ENCODE measurements around the gene TMEM245.
A peak's percentile ranks its signal among the peaks of the same experiment; 100 is the strongest.

The TMEM245 gene

DNA sequence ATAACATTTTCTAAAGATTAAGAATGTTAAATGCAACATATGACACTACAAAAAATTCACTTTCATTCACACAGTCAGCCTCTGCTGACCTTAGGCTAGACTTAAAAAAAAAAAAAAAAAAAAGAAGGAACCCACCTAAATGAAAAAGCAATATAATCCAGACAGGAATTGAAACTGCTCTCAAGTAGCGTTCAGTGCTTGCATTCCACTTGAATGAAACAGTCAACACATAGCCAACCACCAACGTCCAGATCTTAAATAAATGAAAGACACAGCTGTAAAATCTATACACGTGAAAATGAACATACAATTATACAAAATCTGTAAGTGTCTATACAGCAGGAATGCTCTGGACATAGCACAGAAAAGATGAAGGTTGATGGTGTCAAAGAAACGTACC is 11.4 kb downstream of the TMEM245 start:
- H3K4me1 ChIP-seq (ENCODE audit: control extremely low read depth in 1 of 4, control insufficient read depth in 4 of 4, insufficient read depth in 4 of 4, low read length in 3 of 4) = peaks cover 3 to 23% (median 8%) of the 10 kb centered on the region in 4 experiments
- no peak overlapping the region for H3K4me3 ChIP-seq (ENCODE audit: control insufficient read depth in 1 of 7, extremely low read depth in 1 of 7, insufficient read depth in 4 of 7, low read depth in 2 of 7, low read length in 6 of 7)
- peaks cover 0 to 6% (median 2%) of the 10 kb centered on the region in 5 experiments for H3K9me3 ChIP-seq (ENCODE audit: control extremely low read depth in 1 of 5, control insufficient read depth in 4 of 5, insufficient read depth in 2 of 5, low read depth in 1 of 5, low read length in 4 of 5)
- no CpG with 5 or more reads among the region's 4 CpGs for WGBS (ENCODE audit: insufficient coverage)
- H3K27me3 ChIP-seq (replicated peaks in 2 of 5; ENCODE audit: control insufficient read depth in 4 of 5, insufficient read depth in 5 of 5, low read length in 4 of 5) = no peaks in the 10 kb centered on the region
- no peak overlapping the region for H3K27ac ChIP-seq (ENCODE audit: insufficient read depth in 1 of 2, low read depth in 1 of 2, low read length in 2 of 2, poor library complexity in 1 of 2, severe bottlenecking in 2 of 2)
- POLR2A ChIA-PET = no interaction called here
- no peak for DNase-seq
- H3K36me3 ChIP-seq (ENCODE audit: control insufficient read depth in 4 of 4, insufficient read depth in 4 of 4, low read length in 3 of 4) = peaks cover 9 to 21% (median 14%) of the 10 kb centered on the region in 4 experiments
- CTCF ChIA-PET = interaction anchor here (1.1 to 1.5 kb wide), 3 partner anchors 9 to 26 kb away, joined by 3 to 5 read pairs (median 3); no protein-coding TSS in a partner anchor

DNA sequence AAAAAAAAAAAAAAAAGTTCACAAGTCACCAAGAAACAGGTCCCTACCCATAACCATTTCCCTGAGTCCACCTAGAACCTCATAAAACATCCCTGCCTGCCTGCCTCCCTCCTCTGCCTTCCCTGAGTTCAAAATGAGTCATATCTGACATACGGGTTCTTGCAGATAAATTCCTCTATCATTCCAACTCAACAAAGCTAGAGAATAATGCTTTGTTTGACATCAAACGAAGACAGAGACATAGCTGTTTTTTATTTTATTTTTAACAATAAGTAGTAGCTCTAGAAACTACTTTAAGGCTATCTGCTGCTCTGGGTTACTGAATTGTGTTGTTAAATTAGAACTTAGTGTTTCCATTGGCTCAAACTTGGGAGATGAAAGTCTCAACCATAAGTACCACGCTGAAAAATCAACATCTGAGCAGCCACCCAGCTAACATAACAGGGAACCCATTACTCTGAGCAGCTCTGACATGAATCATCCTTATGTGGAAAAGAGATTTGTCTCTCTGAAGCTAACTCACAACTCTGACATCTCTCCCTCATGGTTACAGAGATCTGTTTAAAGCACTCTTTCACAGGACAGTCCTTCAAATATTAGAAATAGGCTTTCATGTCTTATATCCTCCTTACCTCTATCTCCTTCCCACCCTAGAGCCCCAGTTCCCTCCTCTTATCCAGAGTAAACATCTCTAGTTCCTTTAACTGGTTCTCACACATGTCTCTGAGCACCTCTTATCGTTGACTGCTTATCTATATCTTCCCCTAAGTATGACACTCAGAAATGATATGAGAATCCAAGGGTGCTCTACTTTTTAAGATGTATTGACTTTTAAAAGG is 12.1 kb downstream of the TMEM245 start:
- POLR2A ChIA-PET = interaction anchor here (0.6 kb wide), 1 partner anchor 418 kb away, joined by 6 read pairs; no protein-coding TSS in a partner anchor
- WGBS (ENCODE audit: insufficient coverage) = 100% methylated on average over 1 of the region's 4 CpGs
- peak in 1 of 3 donors; percentile 28 for DNase-seq

DNA sequence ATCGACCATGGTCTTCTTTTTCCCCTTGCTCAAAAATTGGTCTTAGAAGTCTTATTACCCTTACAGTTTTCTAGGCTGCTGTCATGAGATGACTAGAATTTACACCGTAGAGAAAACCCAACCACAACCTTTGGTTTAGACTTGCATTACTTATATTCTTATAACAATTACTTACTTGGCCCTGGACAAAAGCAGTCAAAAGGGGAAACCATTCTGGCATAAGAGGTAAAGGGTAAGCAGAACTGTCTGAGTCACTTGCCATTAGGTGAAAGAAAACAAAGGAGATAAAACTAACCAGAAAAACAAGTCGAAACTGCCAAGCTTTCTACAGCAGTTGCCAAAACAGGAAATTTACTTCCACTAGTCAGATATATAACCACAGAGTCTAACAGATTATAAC is 17.9 kb downstream of the TMEM245 start:
- peaks cover 12 to 35% (median 27%) of the 10 kb centered on the region in 4 experiments for H3K4me1 ChIP-seq (ENCODE audit: control extremely low read depth in 1 of 4, control insufficient read depth in 4 of 4, insufficient read depth in 4 of 4, low read length in 3 of 4)
- H3K4me3 ChIP-seq (ENCODE audit: control insufficient read depth in 1 of 7, extremely low read depth in 1 of 7, insufficient read depth in 4 of 7, low read depth in 2 of 7, low read length in 6 of 7) = peak overlapping the region in 4 of 7 experiments; percentile 16 to 47 (median 30)
- POLR2A ChIA-PET = interaction anchor here (0.6 to 1.0 kb wide), 3 partner anchors 17 to 1124 kb away, joined by 3 to 5 read pairs (median 5); partner anchors contain the start of gene TMEM245
- no peaks in the 10 kb centered on the region for H3K27me3 ChIP-seq (replicated peaks in 2 of 5; ENCODE audit: control insufficient read depth in 4 of 5, insufficient read depth in 5 of 5, low read length in 4 of 5)
- peaks cover 9 to 38% (median 19%) of the 10 kb centered on the region in 4 experiments for H3K36me3 ChIP-seq (ENCODE audit: control insufficient read depth in 4 of 4, insufficient read depth in 4 of 4, low read length in 3 of 4)
- peaks cover 4 to 9% (median 6%) of the 10 kb centered on the region in 5 experiments for H3K9me3 ChIP-seq (ENCODE audit: control extremely low read depth in 1 of 5, control insufficient read depth in 4 of 5, insufficient read depth in 2 of 5, low read depth in 1 of 5, low read length in 4 of 5)
- peak; percentile 45 to 88 (median 81) for DNase-seq
- H3K27ac ChIP-seq (ENCODE audit: insufficient read depth in 1 of 2, low read depth in 1 of 2, low read length in 2 of 2, poor library complexity in 1 of 2, severe bottlenecking in 2 of 2) = peak overlapping the region; percentile 60 to 73
- CTCF ChIA-PET = no interaction called here
- no CpG with 5 or more reads among the region's 3 CpGs for WGBS (ENCODE audit: insufficient coverage)

More for the DNA sequence above, 12.1 kb downstream of the TMEM245 start:
- Histone ChIP-seq H3K27ac (ENCODE audit: insufficient read depth in 1 of 2, low read depth in 1 of 2, low read length in 2 of 2, poor library complexity in 1 of 2, severe bottlenecking in 2 of 2) (peak overlapping the region in 1 of 2 experiments; percentile 12), H3K27me3 (replicated peaks in 2 of 5; ENCODE audit: control insufficient read depth in 4 of 5, insufficient read depth in 5 of 5, low read length in 4 of 5) (no peaks in the 10 kb centered on the region), H3K4me1 (ENCODE audit: control extremely low read depth in 1 of 4, control insufficient read depth in 4 of 4, insufficient read depth in 4 of 4, low read length in 3 of 4) (peaks cover 3 to 25% (median 8%) of the 10 kb centered on the region in 4 experiments), H3K36me3 (ENCODE audit: control insufficient read depth in 4 of 4, insufficient read depth in 4 of 4, low read length in 3 of 4) (peaks cover 9 to 25% (median 18%) of the 10 kb centered on the region in 4 experiments), H3K4me3 (ENCODE audit: control insufficient read depth in 1 of 7, extremely low read depth in 1 of 7, insufficient read depth in 4 of 7, low read depth in 2 of 7, low read length in 6 of 7) (no peak overlapping the region), H3K9me3 (ENCODE audit: control extremely low read depth in 1 of 5, control insufficient read depth in 4 of 5, insufficient read depth in 2 of 5, low read depth in 1 of 5, low read length in 4 of 5) (peaks cover 4 to 9% (median 6%) of the 10 kb centered on the region in 5 experiments)
- CTCF ChIA-PET = interaction anchor here (0.6 to 1.1 kb wide), 2 partner anchors 10 to 14 kb away, joined by 3 to 5 read pairs; no protein-coding TSS in a partner anchor

DNA sequence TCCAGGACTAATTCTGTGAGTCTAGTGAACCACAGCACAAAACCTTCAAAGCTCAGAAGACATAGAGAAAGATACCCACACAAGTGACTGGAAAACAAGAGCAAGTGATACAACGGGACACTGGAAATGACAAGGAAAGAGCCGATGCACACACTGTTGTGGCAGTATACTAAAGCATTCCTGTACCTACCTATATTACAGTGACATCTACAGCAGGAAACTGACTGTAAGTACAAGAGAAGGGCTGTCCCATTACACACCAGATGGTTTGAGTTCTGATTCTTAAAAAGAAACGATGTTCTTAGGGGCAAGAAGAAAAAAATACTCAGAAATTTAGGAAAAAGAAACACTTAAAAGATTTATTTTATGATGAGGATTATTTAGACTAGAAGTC is 18.5 kb downstream of the TMEM245 start:
- peak overlapping the region in 1 of 7 experiments; percentile 47 for H3K4me3 ChIP-seq (ENCODE audit: control insufficient read depth in 1 of 7, extremely low read depth in 1 of 7, insufficient read depth in 4 of 7, low read depth in 2 of 7, low read length in 6 of 7)
- peaks cover 9 to 40% (median 19%) of the 10 kb centered on the region in 4 experiments for H3K36me3 ChIP-seq (ENCODE audit: control insufficient read depth in 4 of 4, insufficient read depth in 4 of 4, low read length in 3 of 4)
- CTCF ChIA-PET = interaction anchor here (0.8 kb wide), 1 partner anchor 17 kb away, joined by 4 read pairs; no protein-coding TSS in a partner anchor
- H3K27ac ChIP-seq (ENCODE audit: insufficient read depth in 1 of 2, low read depth in 1 of 2, low read length in 2 of 2, poor library complexity in 1 of 2, severe bottlenecking in 2 of 2) = peak overlapping the region in 1 of 2 experiments; percentile 60
- POLR2A ChIA-PET = no interaction called here
- DNase-seq = no peak
- WGBS (ENCODE audit: insufficient coverage) = 100% methylated on average over 2 of the region's 3 CpGs
- no peaks in the 10 kb centered on the region for H3K27me3 ChIP-seq (replicated peaks in 2 of 5; ENCODE audit: control insufficient read depth in 4 of 5, insufficient read depth in 5 of 5, low read length in 4 of 5)
- peaks cover 4 to 9% (median 6%) of the 10 kb centered on the region in 5 experiments for H3K9me3 ChIP-seq (ENCODE audit: control extremely low read depth in 1 of 5, control insufficient read depth in 4 of 5, insufficient read depth in 2 of 5, low read depth in 1 of 5, low read length in 4 of 5)
- H3K4me1 ChIP-seq (ENCODE audit: control extremely low read depth in 1 of 4, control insufficient read depth in 4 of 4, insufficient read depth in 4 of 4, low read length in 3 of 4) = peaks cover 12 to 35% (median 27%) of the 10 kb centered on the region in 4 experiments

DNA sequence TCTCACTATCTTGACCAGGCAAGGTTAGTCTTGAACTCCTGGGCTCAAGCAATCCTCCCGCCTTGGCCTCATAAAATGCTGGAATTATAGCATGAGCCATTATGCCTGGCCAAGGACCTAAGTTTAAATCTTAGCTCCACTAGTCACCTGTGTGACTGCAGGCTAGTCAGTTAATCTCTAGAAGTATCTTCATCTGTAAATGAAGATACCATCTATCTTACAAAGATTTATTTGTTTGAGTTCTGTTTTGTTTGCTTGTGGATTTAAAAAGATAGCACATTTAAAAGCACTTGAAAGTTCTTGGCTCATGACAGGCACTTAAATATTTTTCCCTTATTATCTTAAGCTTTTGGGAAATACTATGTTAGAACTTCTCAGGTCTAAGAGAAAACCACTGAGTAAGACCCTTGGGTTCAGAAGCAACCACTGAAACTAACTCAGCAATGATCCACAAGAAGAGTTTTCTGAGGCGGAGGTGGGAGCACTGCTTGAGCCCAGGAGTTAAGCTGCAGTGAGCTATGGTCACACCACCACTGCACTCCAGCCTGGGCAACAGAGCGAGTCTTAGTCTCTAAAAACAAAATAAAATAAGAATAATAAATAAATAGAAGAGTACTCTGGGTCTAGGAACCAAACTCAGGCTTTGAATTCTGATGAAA is 19.1 kb downstream of the TMEM245 start:
- H3K27ac ChIP-seq (ENCODE audit: insufficient read depth in 1 of 2, low read depth in 1 of 2, low read length in 2 of 2, poor library complexity in 1 of 2, severe bottlenecking in 2 of 2) = no peak overlapping the region
- H3K27me3 ChIP-seq (replicated peaks in 2 of 5; ENCODE audit: control insufficient read depth in 4 of 5, insufficient read depth in 5 of 5, low read length in 4 of 5) = no peaks in the 10 kb centered on the region
- H3K4me3 ChIP-seq (ENCODE audit: control insufficient read depth in 1 of 7, extremely low read depth in 1 of 7, insufficient read depth in 4 of 7, low read depth in 2 of 7, low read length in 6 of 7) = no peak overlapping the region
- H3K36me3 ChIP-seq (ENCODE audit: control insufficient read depth in 4 of 4, insufficient read depth in 4 of 4, low read length in 3 of 4) = peaks cover 9 to 43% (median 20%) of the 10 kb centered on the region in 4 experiments
- 79% methylated on average over 2 of the region's 3 CpGs for WGBS (ENCODE audit: insufficient coverage)
- POLR2A ChIA-PET = no interaction called here
- H3K9me3 ChIP-seq (ENCODE audit: control extremely low read depth in 1 of 5, control insufficient read depth in 4 of 5, insufficient read depth in 2 of 5, low read depth in 1 of 5, low read length in 4 of 5) = peaks cover 4 to 9% (median 6%) of the 10 kb centered on the region in 5 experiments
- H3K4me1 ChIP-seq (ENCODE audit: control extremely low read depth in 1 of 4, control insufficient read depth in 4 of 4, insufficient read depth in 4 of 4, low read length in 3 of 4) = peaks cover 12 to 35% (median 27%) of the 10 kb centered on the region in 4 experiments
- DNase-seq = no peak
- CTCF ChIA-PET = interaction anchor here (0.8 to 1.3 kb wide), 2 partner anchors 17 to 29 kb away, joined by 3 to 4 read pairs; no protein-coding TSS in a partner anchor

DNA sequence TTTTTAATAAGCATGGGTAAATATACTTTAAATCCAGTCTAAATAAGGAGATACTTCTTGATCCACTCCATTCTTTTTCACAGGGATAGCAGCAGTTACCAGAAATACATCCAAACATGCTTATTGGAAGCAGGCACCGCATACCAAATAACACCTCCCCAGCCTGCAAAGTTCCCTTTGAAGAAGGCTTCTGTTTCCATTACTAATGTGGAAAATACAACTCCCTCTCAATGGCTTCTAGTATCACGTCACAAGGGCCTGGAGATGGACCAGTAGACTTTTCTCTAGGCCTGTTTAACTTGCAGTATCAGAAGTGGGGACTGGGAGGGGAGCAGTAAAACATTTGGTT is 20.8 kb downstream of the TMEM245 start:
- ChIA-PET CTCF (no interaction called here), POLR2A (no interaction called here)
- WGBS (ENCODE audit: insufficient coverage) = 94% methylated on average over 2 of the region's 2 CpGs
- no peak for DNase-seq
- Histone ChIP-seq H3K4me1 (ENCODE audit: control extremely low read depth in 1 of 4, control insufficient read depth in 4 of 4, insufficient read depth in 4 of 4, low read length in 3 of 4) (peaks cover 12 to 35% (median 27%) of the 10 kb centered on the region in 4 experiments), H3K36me3 (ENCODE audit: control insufficient read depth in 4 of 4, insufficient read depth in 4 of 4, low read length in 3 of 4) (peaks cover 8 to 49% (median 18%) of the 10 kb centered on the region in 4 experiments), H3K27ac (ENCODE audit: insufficient read depth in 1 of 2, low read depth in 1 of 2, low read length in 2 of 2, poor library complexity in 1 of 2, severe bottlenecking in 2 of 2) (peak overlapping the region in 1 of 2 experiments; percentile 50), H3K9me3 (ENCODE audit: control extremely low read depth in 1 of 5, control insufficient read depth in 4 of 5, insufficient read depth in 2 of 5, low read depth in 1 of 5, low read length in 4 of 5) (peaks cover 4 to 9% (median 5%) of the 10 kb centered on the region in 5 experiments), H3K27me3 (replicated peaks in 2 of 5; ENCODE audit: control insufficient read depth in 4 of 5, insufficient read depth in 5 of 5, low read length in 4 of 5) (no peaks in the 10 kb centered on the region), H3K4me3 (ENCODE audit: control insufficient read depth in 1 of 7, extremely low read depth in 1 of 7, insufficient read depth in 4 of 7, low read depth in 2 of 7, low read length in 6 of 7) (no peak overlapping the region)
